Tibial nerve (tissue), 4 donors: ENCODE measurements around the gene GPR137B.

ENCODE experiments used
- EP300 ChIP-seq, 2 donors: sonication (generic); formaldehyde crosslinking; IDR thresholded peaks; one replicate each; pipeline ENCODE4 v1.6.1; 2017; ENCODE audit warnings: antibody characterized with exemption in 2 of 2, mild to moderate bottlenecking in 1 of 2
- POLR2A ChIP-seq, 2 donors: fragments of 450-650 bp; IDR thresholded peaks; one replicate each; pipeline ENCODE4 v1.6.1; 2017; ENCODE audit warnings: antibody characterized with exemption in 2 of 2, mild to moderate bottlenecking in 2 of 2, moderate library complexity in 2 of 2
- TF ChIP-seq, protein P1 (sequence below), 5 experiments: fragments of 200-600 bp in 3 of 5; fragments of 450-650 bp in 2 of 5; sonication (generic) in 3 of 5; IDR thresholded peaks; one replicate each; pipeline ENCODE4 v1.5.1; 2016 to 2019; ENCODE audit warnings: antibody characterized with exemption in 5 of 5, mild to moderate bottlenecking in 3 of 5, moderate library complexity in 2 of 5

DNA sequence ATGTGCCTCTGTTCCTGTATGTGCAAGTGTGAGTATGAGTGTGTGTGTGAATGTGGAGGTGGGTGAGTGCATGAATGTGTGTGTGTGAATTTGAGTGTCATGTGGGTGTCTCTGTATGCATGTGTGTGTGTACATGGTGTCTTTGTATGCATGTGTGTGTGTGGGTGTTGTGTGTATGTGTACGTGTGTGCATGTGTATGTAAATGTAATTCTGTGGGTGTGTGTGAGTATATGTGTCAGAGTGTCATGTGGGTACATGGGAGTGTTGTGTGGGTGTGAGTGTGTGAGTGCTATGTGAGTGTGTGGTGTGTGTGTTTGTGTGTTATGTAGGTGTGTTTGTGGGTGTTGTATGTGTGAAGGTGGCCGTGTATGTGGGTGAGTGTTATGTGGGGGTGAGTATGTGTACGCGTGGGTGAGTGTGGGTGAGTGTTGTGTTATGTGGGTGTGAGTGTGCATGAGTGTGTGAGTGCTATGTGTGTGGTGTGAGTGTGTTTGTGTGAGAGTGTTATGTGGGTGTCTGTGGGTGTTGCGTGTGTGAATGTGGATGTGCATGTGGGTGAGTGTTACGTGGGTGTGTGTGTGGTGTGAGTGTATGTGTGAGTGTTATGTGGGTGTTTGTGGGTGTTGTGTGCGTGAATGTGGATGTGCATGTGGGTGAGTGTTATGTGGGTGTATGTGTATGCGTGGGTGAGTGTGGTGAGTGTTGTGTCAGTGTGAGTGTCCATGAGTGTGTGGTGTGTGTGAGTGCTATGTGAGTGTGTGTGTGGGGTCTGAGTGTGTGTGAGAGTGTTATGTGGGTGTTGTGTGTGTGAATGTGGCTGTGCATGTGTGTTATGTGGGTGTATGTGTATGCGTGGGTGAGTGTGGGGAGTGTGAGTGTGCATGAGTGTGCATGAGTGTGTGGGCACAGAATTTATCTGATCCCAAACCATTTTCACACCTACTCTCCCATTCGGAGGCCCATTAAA, 40.8 kb upstream of the GPR137B start:
- TF ChIP-seq, protein P1, sequence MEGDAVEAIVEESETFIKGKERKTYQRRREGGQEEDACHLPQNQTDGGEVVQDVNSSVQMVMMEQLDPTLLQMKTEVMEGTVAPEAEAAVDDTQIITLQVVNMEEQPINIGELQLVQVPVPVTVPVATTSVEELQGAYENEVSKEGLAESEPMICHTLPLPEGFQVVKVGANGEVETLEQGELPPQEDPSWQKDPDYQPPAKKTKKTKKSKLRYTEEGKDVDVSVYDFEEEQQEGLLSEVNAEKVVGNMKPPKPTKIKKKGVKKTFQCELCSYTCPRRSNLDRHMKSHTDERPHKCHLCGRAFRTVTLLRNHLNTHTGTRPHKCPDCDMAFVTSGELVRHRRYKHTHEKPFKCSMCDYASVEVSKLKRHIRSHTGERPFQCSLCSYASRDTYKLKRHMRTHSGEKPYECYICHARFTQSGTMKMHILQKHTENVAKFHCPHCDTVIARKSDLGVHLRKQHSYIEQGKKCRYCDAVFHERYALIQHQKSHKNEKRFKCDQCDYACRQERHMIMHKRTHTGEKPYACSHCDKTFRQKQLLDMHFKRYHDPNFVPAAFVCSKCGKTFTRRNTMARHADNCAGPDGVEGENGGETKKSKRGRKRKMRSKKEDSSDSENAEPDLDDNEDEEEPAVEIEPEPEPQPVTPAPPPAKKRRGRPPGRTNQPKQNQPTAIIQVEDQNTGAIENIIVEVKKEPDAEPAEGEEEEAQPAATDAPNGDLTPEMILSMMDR (IDR thresholded peaks at IDR 0.05) = no peak
- no peak for TF ChIP-seq POLR2A (IDR thresholded peaks at IDR 0.05)
- TF ChIP-seq EP300 (IDR thresholded peaks at IDR 0.05) = no peak
